Epithelial cell of proximal tubule (primary cell): ENCODE data around the gene AGR2. TPM values are rescaled to one million over a fixed set of nuclear protein-coding genes. Genes with fewer than 3 reads are reported as not detected.
"Not testable (repeated sequence)": the region's sequence is repeated elsewhere in the genome, so short reads cannot be mapped to it uniquely, and the experiment has no call there.

Experiments used
- DNase-seq: peaks from one replicate; pipeline ENCODE4 v3.0.0-alpha.2; 2011; ENCODE audit warnings: low read depth
- H3K4me3 ChIP-seq: 2 replicates; pipeline ENCODE4 v1.5.1; 2011; ENCODE audit warnings: low read depth, mild to moderate bottlenecking, low read length
- CTCF ChIP-seq: conservative IDR thresholded peaks from 2 replicates; pipeline ENCODE4 v1.5.1; 2012; ENCODE audit warnings: low read depth, mild to moderate bottlenecking, low read length
- total RNA-seq: library from RNA; depleted of rRNA; stranded (reverse); fragments of >200 nt; gene quantifications from 2 replicates; pipeline ENCODE4 v1.2.3, GENCODE V29; 2015

Gene AGR2
- total RNA-seq, 1 donor from 2014 or later, result 11.9 TPM

- TF ChIP-seq CTCF, result no peak
- H3K4me3 ChIP-seq, result no peak overlapping the region
- DNase-seq, result no peak
These were observed 28.7 kb downstream of the AGR2 start for GRCh38 chr7:16776053-16776452.

- no peak overlapping the region for H3K4me3 ChIP-seq
- DNase-seq, result no peak
- TF ChIP-seq CTCF, result no peak
These were observed 29.8 kb downstream of the AGR2 start for GRCh38 chr7:16774986-16775385.

GRCh38 chr7:16774294-16774693 lies 30.5 kb downstream of the AGR2 start:
- DNase-seq, result no peak
- no peak for TF ChIP-seq CTCF
- no peak overlapping the region for H3K4me3 ChIP-seq

- TF ChIP-seq CTCF, result no peak
- no peak overlapping the region for H3K4me3 ChIP-seq
- DNase-seq, result no peak
These were observed 30.9 kb downstream of the AGR2 start for GRCh38 chr7:16773884-16774283.

GRCh38 chr7:16773326-16773725 lies 31.5 kb downstream of the AGR2 start:
- no peak for TF ChIP-seq CTCF
- DNase-seq, result no peak
- no peak overlapping the region for H3K4me3 ChIP-seq

- TF ChIP-seq CTCF, result no peak
- DNase-seq, result no peak
- H3K4me3 ChIP-seq, result no peak overlapping the region
These were observed 34.0 kb downstream of the AGR2 start for GRCh38 chr7:16770657-16771329.

GRCh38 chr7:16769994-16770393 lies 34.8 kb downstream of the AGR2 start:
- not testable (repeated sequence) for DNase-seq, H3K4me3 ChIP-seq
